Upper lobe of left lung (tissue), 4 donors: Measurements from ENCODE around the gene ARHGAP42.

Source experiments
- CTCF ChIP-seq, 6 experiments: fragments of 450-650 bp in 4 of 6; fragments of 200-600 bp in 2 of 6; sonication (generic) in 2 of 6; IDR thresholded peaks; one replicate each; pipeline ENCODE4 v1.5.1; 2016 to 2019; ENCODE audit warnings: antibody characterized with exemption in 6 of 6
- EP300 ChIP-seq, 4 donors: sonication (generic); formaldehyde crosslinking; IDR thresholded peaks; one replicate each; pipeline ENCODE4 v1.5.1; 2017; ENCODE audit warnings: antibody characterized with exemption in 4 of 4, control low read depth in 2 of 4
- POLR2A ChIP-seq, 4 donors: fragments of 450-650 bp; IDR thresholded peaks; one replicate each; pipeline ENCODE4 v1.5.1; 2016 to 2017; ENCODE audit warnings: antibody characterized with exemption in 4 of 4, mild to moderate bottlenecking in 2 of 4
- POLR2AphosphoS5 ChIP-seq, 2 donors: sonication (generic); formaldehyde crosslinking; IDR thresholded peaks; one replicate each; pipeline ENCODE4 v1.5.1; 2017; ENCODE audit warnings: antibody characterized with exemption in 2 of 2

GRCh38 chr11:100687630-100688395, 725 bp downstream of the ARHGAP42 start:
- TF ChIP-seq CTCF (IDR thresholded peaks at IDR 0.05) (peak in 4 of 6 experiments; percentile 34 to 54 (median 46)), POLR2AphosphoS5 (IDR thresholded peaks at IDR 0.05) (no peak), POLR2A (IDR thresholded peaks at IDR 0.05) (peak in 1 of 4 donors; percentile 27), EP300 (IDR thresholded peaks at IDR 0.05) (no peak)
